A673 (cell line): ENCODE measurements around the gene TOMM40. TPM values are rescaled to one million over a fixed set of nuclear protein-coding genes. Genes with fewer than 3 reads are reported as not detected.

ENCODE experiments used
- BruUV-seq: library from RNA; stranded (reverse); fragments of 400-500 nt; replicated peaks from 2 replicates; lab custom pipeline; 2021; lab: Mats Ljungman, UMichigan
- CTCF ChIA-PET: fragments of 300-600 bp; sonication (Branson Sonifier 250); formaldehyde crosslinking; loops from one replicate; lab custom pipeline; 2022; ENCODE audit warnings: antibody characterized with exemption; lab: Charles Lee
- POLR2A ChIA-PET: fragments of 300-600 bp; sonication (Branson Sonifier 250); formaldehyde crosslinking; loops from one replicate; lab custom pipeline; 2022; ENCODE audit warnings: antibody characterized with exemption; ENCODE audit not compliant: low non-redundant PET; lab: Charles Lee
- DNase-seq: peaks from one replicate; pipeline ENCODE4 v3.0.0-alpha.2; 2015; ENCODE audit warnings: low spot score
- H3K27ac ChIP-seq: fragments of 200-600 bp; sonication (generic); 2 replicates; pipeline ENCODE4 v1.5.1; 2016; ENCODE audit warnings: mixed run types, low read depth, mild to moderate bottlenecking, mixed read lengths, antibody characterized with exemption, low read length; ENCODE audit not compliant: poor library complexity, severe bottlenecking
- H3K27me3 ChIP-seq: fragments of 200-600 bp; sonication (generic); replicated peaks from 2 replicates; pipeline ENCODE4 v1.6.1; 2017; ENCODE audit warnings: mixed run types, low read depth, mild to moderate bottlenecking, mixed read lengths, antibody characterized with exemption, low read length; ENCODE audit not compliant: insufficient read depth, poor library complexity
- H3K36me3 ChIP-seq: fragments of 200-600 bp; sonication (generic); 2 replicates; pipeline ENCODE4 v1.6.1; 2016; ENCODE audit warnings: mixed run types, mild to moderate bottlenecking, mixed read lengths, antibody characterized with exemption, low read length; ENCODE audit not compliant: insufficient read depth, poor library complexity, severe bottlenecking
- H3K4me1 ChIP-seq: fragments of 200-600 bp; sonication (generic); 2 replicates; pipeline ENCODE4 v1.6.1; 2017; ENCODE audit warnings: mixed run types, mild to moderate bottlenecking, mixed read lengths, antibody characterized with exemption, low read length; ENCODE audit not compliant: insufficient read depth, poor library complexity, severe bottlenecking
- H3K4me3 ChIP-seq: fragments of 200-600 bp; sonication (generic); 2 replicates; pipeline ENCODE4 v1.5.1; 2016; ENCODE audit warnings: low read depth, mixed run types, mild to moderate bottlenecking, mixed read lengths, low read length; ENCODE audit not compliant: poor library complexity, severe bottlenecking
- H3K9me3 ChIP-seq: fragments of 200-600 bp; sonication (generic); 2 replicates; pipeline ENCODE4 v1.6.1; 2016; ENCODE audit warnings: mixed run types, low read depth, mild to moderate bottlenecking, mixed read lengths, antibody characterized with exemption, low read length; ENCODE audit not compliant: poor library complexity, severe bottlenecking
- CTCF ChIP-seq: fragments of 300-800, 200-600 bp; sonication (generic); conservative IDR thresholded peaks from 2 replicates; pipeline ENCODE4 v1.5.1; 2017; ENCODE audit warnings: low read depth, mild to moderate bottlenecking, antibody characterized with exemption, low read length, moderate library complexity, mixed read lengths
- EZH2 ChIP-seq: fragments of 200-600 bp; sonication (generic); IDR thresholded peaks from 2 replicates; pipeline ENCODE4 v1.6.1; 2017; ENCODE audit warnings: borderline replicate concordance, low read depth, mild to moderate bottlenecking, mixed read lengths, antibody characterized with exemption, low read length; ENCODE audit not compliant: poor library complexity, severe bottlenecking
- intact Hi-C: fragments of 100-400 bp; cut with micrococcal nuclease; formaldehyde crosslinking; loops from one replicate; pipeline ENCODE4 v1.10.0; 2022; ENCODE audit not compliant: unreplicated experiment
- total RNA-seq: library from RNA; stranded (reverse); gene quantifications from 2 replicates; pipeline ENCODE4 v1.2.3, GENCODE V29; 2021

TOMM40 gene
- total RNA-seq, 1 experiment from 2014 or later, result 234 TPM

- peaks cover 34% of the 10 kb centered on the region for H3K36me3 ChIP-seq
- peaks cover 14% of the 10 kb centered on the region for H3K4me1 ChIP-seq
- no peaks in the 10 kb centered on the region for H3K9me3 ChIP-seq
- POLR2A ChIA-PET, result no interaction called here
- peak overlapping the region; percentile 85 for H3K4me3 ChIP-seq
- peak overlapping the region; percentile 89 for H3K27ac ChIP-seq
- peak; percentile 100 for DNase-seq
- no peaks in the 10 kb centered on the region for H3K27me3 ChIP-seq
- intact Hi-C loops, result loop anchor here (2.0 kb wide), 1 partner anchor 44 kb away; the partner anchor contains the start of gene NECTIN2
- CTCF ChIA-PET, result interaction anchor here (1.6 kb wide), 1 partner anchor 44 kb away, joined by 4 read pairs; the partner anchor contains the start of gene NECTIN2
- no peak for TF ChIP-seq EZH2
- TF ChIP-seq CTCF, result no peak
- BruUV-seq, result no TSS peak
Observed at GRCh38 chr19:44890366-44891015, 563 bp upstream of the TOMM40 start.

GRCh38 chr19:44892932-44893331 lies 1.9 kb downstream of the TOMM40 start:
- no TSS peak for BruUV-seq
- H3K27ac ChIP-seq, result no peak overlapping the region
- POLR2A ChIA-PET, result no interaction called here

GRCh38 chr19:44893332-44894051 lies 2.4 kb downstream of the TOMM40 start:
- BruUV-seq, result no TSS peak
- ChIA-PET POLR2A (no interaction called here), CTCF (no interaction called here)
- H3K36me3 ChIP-seq, result peaks cover 51% of the 10 kb centered on the region
- no peak overlapping the region for H3K4me3 ChIP-seq
- TF ChIP-seq EZH2 (no peak), CTCF (no peak)
- H3K27me3 ChIP-seq, result no peaks in the 10 kb centered on the region
- intact Hi-C loops, result no loop called here
- H3K9me3 ChIP-seq, result no peaks in the 10 kb centered on the region
- no peak overlapping the region for H3K27ac ChIP-seq
- H3K4me1 ChIP-seq, result peaks cover 14% of the 10 kb centered on the region
- DNase-seq, result no peak

More at GRCh38 chr19:44892932-44893331, 1.9 kb downstream of the TOMM40 start:
- CTCF ChIA-PET, result no interaction called here
- Histone ChIP-seq H3K4me1 (peaks cover 14% of the 10 kb centered on the region), H3K4me3 (no peak overlapping the region), H3K9me3 (no peaks in the 10 kb centered on the region), H3K36me3 (peaks cover 51% of the 10 kb centered on the region), H3K27me3 (no peaks in the 10 kb centered on the region)
- DNase-seq, result no peak
- TF ChIP-seq EZH2, result no peak
- TF ChIP-seq CTCF, result no peak
- intact Hi-C loops, result no loop called here
